ENCODE measurements around the gene HIVEP2. TPM values are rescaled to one million over a fixed set of nuclear protein-coding genes. Genes with fewer than 3 reads are reported as not detected.

Gene HIVEP2
- polyA plus RNA-seq, 3 donors: 0.16 to 1.4 (median 0.64) TPM

- Mint-ChIP-seq H3K36me3 (no peaks in the 10 kb centered on the region), H3K9me3 (no peaks in the 10 kb centered on the region), H3K4me1 (peaks cover 31% of the 10 kb centered on the region), H3K27ac (peak overlapping the region in 3 of 7 donors; percentile 4 to 52 (median 15)), H3K4me3 (no peak overlapping the region), H3K27me3 (ENCODE audit: low read depth in 3 of 3) (peaks cover 0 to 2% (median 0%) of the 10 kb centered on the region in 3 donors)
- 100% methylated on average over 1 of the region's 3 CpGs for WGBS (ENCODE audit: insufficient coverage)
- Histone ChIP-seq H3K27ac (ENCODE audit: low read depth in 1 of 2, low read length in 2 of 2) (no peak overlapping the region), H3K27me3 (ENCODE audit: control insufficient read depth in 2 of 2, insufficient read depth in 2 of 2, low read length in 2 of 2) (no peaks in the 10 kb centered on the region), H3K9me3 (replicated peaks in 1 of 2; ENCODE audit: control insufficient read depth in 1 of 2, insufficient read depth in 1 of 2, low read length in 2 of 2) (no peaks in the 10 kb centered on the region), H3K4me1 (ENCODE audit: control insufficient read depth in 1 of 2, insufficient read depth in 2 of 2, low read length in 2 of 2) (peaks cover 12 to 27% of the 10 kb centered on the region in 2 donors), H3K4me3 (replicated peaks in 1 of 3; ENCODE audit: low read depth in 2 of 3, low read length in 3 of 3) (no peak overlapping the region), H4K20me1 (ENCODE audit: insufficient read depth, low read length) (no peaks in the 10 kb centered on the region), H2AFZ (ENCODE audit: insufficient read depth, low read depth, low read length, poor library complexity, severe bottlenecking) (no peak overlapping the region), H3K36me3 (replicated peaks in 1 of 2; ENCODE audit: control insufficient read depth in 1 of 2, insufficient read depth in 2 of 2, low read length in 2 of 2) (no peaks in the 10 kb centered on the region), H3K79me2 (ENCODE audit: insufficient read depth, low read length) (no peaks in the 10 kb centered on the region), H3K4me2 (replicated peaks; ENCODE audit: extremely low read depth, low read length, poor library complexity, severe bottlenecking) (no peak overlapping the region), H3K9ac (ENCODE audit: insufficient read depth, low read length, poor library complexity, severe bottlenecking) (no peak overlapping the region)
- peak in 1 of 3 donors; percentile 15 for DNase-seq
- TF ChIP-seq, protein P1, sequence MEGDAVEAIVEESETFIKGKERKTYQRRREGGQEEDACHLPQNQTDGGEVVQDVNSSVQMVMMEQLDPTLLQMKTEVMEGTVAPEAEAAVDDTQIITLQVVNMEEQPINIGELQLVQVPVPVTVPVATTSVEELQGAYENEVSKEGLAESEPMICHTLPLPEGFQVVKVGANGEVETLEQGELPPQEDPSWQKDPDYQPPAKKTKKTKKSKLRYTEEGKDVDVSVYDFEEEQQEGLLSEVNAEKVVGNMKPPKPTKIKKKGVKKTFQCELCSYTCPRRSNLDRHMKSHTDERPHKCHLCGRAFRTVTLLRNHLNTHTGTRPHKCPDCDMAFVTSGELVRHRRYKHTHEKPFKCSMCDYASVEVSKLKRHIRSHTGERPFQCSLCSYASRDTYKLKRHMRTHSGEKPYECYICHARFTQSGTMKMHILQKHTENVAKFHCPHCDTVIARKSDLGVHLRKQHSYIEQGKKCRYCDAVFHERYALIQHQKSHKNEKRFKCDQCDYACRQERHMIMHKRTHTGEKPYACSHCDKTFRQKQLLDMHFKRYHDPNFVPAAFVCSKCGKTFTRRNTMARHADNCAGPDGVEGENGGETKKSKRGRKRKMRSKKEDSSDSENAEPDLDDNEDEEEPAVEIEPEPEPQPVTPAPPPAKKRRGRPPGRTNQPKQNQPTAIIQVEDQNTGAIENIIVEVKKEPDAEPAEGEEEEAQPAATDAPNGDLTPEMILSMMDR (IDR thresholded peaks at IDR 0.05): no peak
- intact Hi-C loops (cut with micrococcal nuclease): no loop called here
Measured at GRCh38 chr6:142872376-142872775, 72.6 kb downstream of the HIVEP2 start.

GRCh38 chr6:142871910-142872331, 73.1 kb downstream of the HIVEP2 start:
- no peak overlapping the region for H2AFZ ChIP-seq (ENCODE audit: insufficient read depth, low read depth, low read length, poor library complexity, severe bottlenecking)
- intact Hi-C loops (cut with micrococcal nuclease): no loop called here
- H3K9me3 Mint-ChIP-seq: no peaks in the 10 kb centered on the region

More at GRCh38 chr6:142871910-142872331, 73.1 kb downstream of the HIVEP2 start:
- Mint-ChIP-seq H3K36me3 (no peaks in the 10 kb centered on the region), H3K27me3 (ENCODE audit: low read depth in 3 of 3) (peaks cover 0 to 2% (median 0%) of the 10 kb centered on the region in 3 donors), H3K4me3 (no peak overlapping the region), H3K27ac (peak overlapping the region in 2 of 7 donors; percentile 18 to 52), H3K4me1 (peaks cover 35% of the 10 kb centered on the region)
- TF ChIP-seq, protein P1 (IDR thresholded peaks at IDR 0.05): no peak
- Histone ChIP-seq H3K9me3 (replicated peaks in 1 of 2; ENCODE audit: control insufficient read depth in 1 of 2, insufficient read depth in 1 of 2, low read length in 2 of 2) (no peaks in the 10 kb centered on the region), H3K4me3 (replicated peaks in 1 of 3; ENCODE audit: low read depth in 2 of 3, low read length in 3 of 3) (no peak overlapping the region), H4K20me1 (ENCODE audit: insufficient read depth, low read length) (no peaks in the 10 kb centered on the region), H3K36me3 (replicated peaks in 1 of 2; ENCODE audit: control insufficient read depth in 1 of 2, insufficient read depth in 2 of 2, low read length in 2 of 2) (no peaks in the 10 kb centered on the region), H3K4me1 (ENCODE audit: control insufficient read depth in 1 of 2, insufficient read depth in 2 of 2, low read length in 2 of 2) (peaks cover 14 to 32% of the 10 kb centered on the region in 2 donors), H3K79me2 (ENCODE audit: insufficient read depth, low read length) (no peaks in the 10 kb centered on the region), H3K9ac (ENCODE audit: insufficient read depth, low read length, poor library complexity, severe bottlenecking) (no peak overlapping the region), H3K4me2 (replicated peaks; ENCODE audit: extremely low read depth, low read length, poor library complexity, severe bottlenecking) (no peak overlapping the region), H3K27ac (ENCODE audit: low read depth in 1 of 2, low read length in 2 of 2) (no peak overlapping the region), H3K27me3 (ENCODE audit: control insufficient read depth in 2 of 2, insufficient read depth in 2 of 2, low read length in 2 of 2) (no peaks in the 10 kb centered on the region)
- no CpG with 5 or more reads among the region's 4 CpGs for WGBS (ENCODE audit: insufficient coverage)
- DNase-seq: peak; percentile 16 to 81 (median 35)
